ENCODE measurements around the gene CAMTA1. TPM values are rescaled to one million over a fixed set of nuclear protein-coding genes. Genes with fewer than 3 reads are reported as not detected.

The CAMTA1 gene
- total and polyA plus RNA-seq, 9 of the 15 experiments (the other 6 are each of a cell fraction or from before 2014, with no cell fraction given) = 43.9 to 161 (median 65.9) TPM

GRCh38 chr1:6803357-6803756 lies 18.1 kb downstream of the CAMTA1 start:
- TF ChIP-seq RBM34 (IDR thresholded peaks at IDR 0.05; ENCODE audit: borderline replicate concordance, insufficient read depth, low read length) (no peak), NR2F6 (CRISPR knock-in tag; IDR thresholded peaks at IDR 0.05) (no peak), FUS (optimal IDR thresholded peaks at IDR 0.05; ENCODE audit: low read depth, low read length) (no peak), NFYB (IDR thresholded peaks at IDR 0.05; ENCODE audit: extremely low read depth, insufficient read length) (no peak), SOX6 (IDR thresholded peaks at IDR 0.05) (no peak), MXD1 (CRISPR knock-in tag; IDR thresholded peaks at IDR 0.05; ENCODE audit: borderline replicate concordance, poor library complexity, severe bottlenecking) (no peak), HNRNPLL (IDR thresholded peaks at IDR 0.05; ENCODE audit: low read depth, low read length, poor library complexity, severe bottlenecking) (no peak), KHSRP (IDR thresholded peaks at IDR 0.05) (no peak), ZNF584 (CRISPR knock-in tag; IDR thresholded peaks at IDR 0.05; ENCODE audit: low read depth) (no peak), CBFB (CRISPR knock-in tag; IDR thresholded peaks at IDR 0.05) (no peak), COPS2 (conservative IDR thresholded peaks at IDR 0.05) (no peak)
- no peak overlapping the region for H3K4me3 ChIP-seq
- peaks cover 19% of the 10 kb centered on the region; the same call in 1 of the 2 replicates for H4K20me1 ChIP-seq (replicated peaks; ENCODE audit: control insufficient read depth, insufficient read depth, low read length)
- H3K36me3 ChIP-seq (ENCODE audit: control insufficient read depth, insufficient read depth, low read length) = no peaks in the 10 kb centered on the region; the same call in 2 of the 3 replicates
- 84% methylated on average over 2 of the region's 2 CpGs for WGBS (ENCODE audit: insufficient coverage, low coverage, missing lambda C conversion rate)
- DNase-seq (ENCODE audit: extremely low read depth in 1 of 4, low spot score in 3 of 4) = no peak
- H3K27me3 ChIP-seq (ENCODE audit: control insufficient read depth in 2 of 2, insufficient read depth in 2 of 2, low read length in 2 of 2) = no peaks in the 10 kb centered on the region
- peaks cover 44% of the 10 kb centered on the region; the same call in 2 of the 3 replicates for H3K79me2 ChIP-seq (ENCODE audit: control insufficient read depth, insufficient read depth, low read length)
- no peak overlapping the region for H2AFZ ChIP-seq (ENCODE audit: low read depth, low read length)
- ChIA-PET POLR2A (interaction anchor here (0.6 to 1.8 kb wide), 4 partner anchors 19 to 333 kb away, joined by 3 to 6 read pairs (median 3); no protein-coding TSS in a partner anchor), CTCF (ENCODE audit: low intra/inter-chr PET ratio) (no interaction called here)
- no TSS peak for BruUV-seq (replicated peaks)
- H3K9ac ChIP-seq (ENCODE audit: insufficient read depth in 1 of 2, low read depth in 2 of 2, low read length in 2 of 2) = no peak overlapping the region
- no peak for ATAC-seq
- FAIRE-seq = no peak
- H3K9me3 ChIP-seq (replicated peaks; ENCODE audit: control insufficient read depth, insufficient read depth, low read depth, low read length) = no peaks in the 10 kb centered on the region
- H3K4me1 ChIP-seq (replicated peaks in 1 of 2; ENCODE audit: control insufficient read depth in 2 of 2, insufficient read depth in 2 of 2, low read length in 2 of 2) = peaks cover 3 to 18% of the 10 kb centered on the region in 2 experiments; a peak in 4 of 5 replicates
- intact Hi-C loops (cut with micrococcal nuclease) = no loop called here
- no peak overlapping the region for H3K27ac ChIP-seq (ENCODE audit: extremely low read depth, low read depth, low read length)
- no peak overlapping the region for H3K4me2 ChIP-seq (ENCODE audit: insufficient read depth, low read length)
- H3K9me1 ChIP-seq (ENCODE audit: control insufficient read depth, insufficient read depth, low read length) = no peaks in the 10 kb centered on the region
- in situ Hi-C loops (cut with MboI) = no loop called here
